KMS-11 (cell line): Measurements from ENCODE around the gene DBNDD1.

ENCODE experiments used
- H2AFZ ChIP-seq: fragments of 200-600 bp; sonication (generic); 2 replicates; pipeline ENCODE4 v1.6.1; 2016; ENCODE audit warnings: antibody characterized with exemption, mixed run types, low read depth
- H3K27ac ChIP-seq: fragments of 200-600 bp; sonication (generic); 2 replicates; pipeline ENCODE4 v1.6.1; 2016; ENCODE audit warnings: mild to moderate bottlenecking, mixed run types
- H3K27me3 ChIP-seq: fragments of 200-600 bp; sonication (generic); 2 replicates; pipeline ENCODE4 v1.6.1; 2017; ENCODE audit warnings: mild to moderate bottlenecking, low read depth, mixed run types, moderate library complexity; ENCODE audit not compliant: insufficient read depth
- H3K36me3 ChIP-seq: fragments of 200-600 bp; sonication (generic); 2 replicates; pipeline ENCODE4 v1.6.1; 2017; ENCODE audit warnings: mild to moderate bottlenecking, mixed run types; ENCODE audit not compliant: insufficient read depth
- H3K4me1 ChIP-seq: fragments of 200-600 bp; sonication (generic); 2 replicates; pipeline ENCODE4 v1.6.1; 2016; ENCODE audit warnings: mild to moderate bottlenecking, low read depth, mixed run types; ENCODE audit not compliant: poor library complexity, severe bottlenecking
- H3K4me2 ChIP-seq: fragments of 200-600 bp; sonication (generic); 2 replicates; pipeline ENCODE4 v1.7.0; 2016; ENCODE audit warnings: mild to moderate bottlenecking, mixed run types
- H3K4me3 ChIP-seq: fragments of 200-600 bp; sonication (generic); IDR thresholded peaks from 2 replicates; pipeline ENCODE4 v1.6.1; 2017; ENCODE audit warnings: low read depth, low read length, mixed read lengths; ENCODE audit not compliant: insufficient read depth
- H3K79me2 ChIP-seq: fragments of 200-600 bp; sonication (generic); 2 replicates; pipeline ENCODE4 v1.6.1; 2016; ENCODE audit warnings: low read depth, mixed run types; ENCODE audit not compliant: insufficient read depth
- H3K9ac ChIP-seq: fragments of 200-600 bp; sonication (generic); 2 replicates; pipeline ENCODE4 v1.6.1; 2016; ENCODE audit warnings: mild to moderate bottlenecking, mixed run types
- H4K20me1 ChIP-seq: fragments of 200-600 bp; sonication (generic); 2 replicates; pipeline ENCODE4 v1.6.1; 2016; ENCODE audit warnings: mild to moderate bottlenecking, mixed run types; ENCODE audit not compliant: insufficient read depth
- TF ChIP-seq, protein P1 (sequence below): fragments of 200-600 bp; sonication (generic); conservative IDR thresholded peaks from 2 replicates; pipeline ENCODE4 v1.6.1; 2017; ENCODE audit warnings: low read depth, mild to moderate bottlenecking, antibody characterized with exemption, low read length, moderate library complexity, mixed read lengths

Gene DBNDD1

DNA sequence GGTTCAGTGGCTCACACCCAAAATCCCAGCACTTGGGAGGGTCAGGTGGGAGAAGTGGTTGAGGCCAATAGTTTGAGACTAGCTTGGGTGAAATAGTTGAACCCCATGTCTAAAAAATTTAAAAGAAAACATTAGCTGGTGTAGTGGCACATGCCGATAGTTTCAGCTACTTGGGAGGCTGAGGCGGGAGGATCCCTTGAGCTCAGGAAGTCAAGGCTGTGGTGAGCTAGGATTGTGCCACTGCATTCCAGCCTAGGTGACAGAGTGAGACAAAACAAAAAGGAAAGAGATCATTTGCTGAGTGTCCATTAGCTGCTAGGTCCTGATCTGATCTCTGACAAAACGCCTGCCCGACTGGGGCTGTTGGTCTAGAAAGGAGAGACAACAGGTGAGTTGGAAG, 14.1 kb upstream of the DBNDD1 start:
- H3K79me2 ChIP-seq: no peaks in the 10 kb centered on the region
- TF ChIP-seq, protein P1, sequence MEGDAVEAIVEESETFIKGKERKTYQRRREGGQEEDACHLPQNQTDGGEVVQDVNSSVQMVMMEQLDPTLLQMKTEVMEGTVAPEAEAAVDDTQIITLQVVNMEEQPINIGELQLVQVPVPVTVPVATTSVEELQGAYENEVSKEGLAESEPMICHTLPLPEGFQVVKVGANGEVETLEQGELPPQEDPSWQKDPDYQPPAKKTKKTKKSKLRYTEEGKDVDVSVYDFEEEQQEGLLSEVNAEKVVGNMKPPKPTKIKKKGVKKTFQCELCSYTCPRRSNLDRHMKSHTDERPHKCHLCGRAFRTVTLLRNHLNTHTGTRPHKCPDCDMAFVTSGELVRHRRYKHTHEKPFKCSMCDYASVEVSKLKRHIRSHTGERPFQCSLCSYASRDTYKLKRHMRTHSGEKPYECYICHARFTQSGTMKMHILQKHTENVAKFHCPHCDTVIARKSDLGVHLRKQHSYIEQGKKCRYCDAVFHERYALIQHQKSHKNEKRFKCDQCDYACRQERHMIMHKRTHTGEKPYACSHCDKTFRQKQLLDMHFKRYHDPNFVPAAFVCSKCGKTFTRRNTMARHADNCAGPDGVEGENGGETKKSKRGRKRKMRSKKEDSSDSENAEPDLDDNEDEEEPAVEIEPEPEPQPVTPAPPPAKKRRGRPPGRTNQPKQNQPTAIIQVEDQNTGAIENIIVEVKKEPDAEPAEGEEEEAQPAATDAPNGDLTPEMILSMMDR: no peak
- H3K36me3 ChIP-seq: no peaks in the 10 kb centered on the region
- no peak overlapping the region for H3K27ac ChIP-seq
- H3K4me3 ChIP-seq: no peak overlapping the region
- H2AFZ ChIP-seq: no peak overlapping the region
- peaks cover 65% of the 10 kb centered on the region for H3K27me3 ChIP-seq
- H3K4me2 ChIP-seq: no peak overlapping the region
- no peaks in the 10 kb centered on the region for H3K4me1 ChIP-seq
- no peaks in the 10 kb centered on the region for H4K20me1 ChIP-seq
- H3K9ac ChIP-seq: no peak overlapping the region

DNA sequence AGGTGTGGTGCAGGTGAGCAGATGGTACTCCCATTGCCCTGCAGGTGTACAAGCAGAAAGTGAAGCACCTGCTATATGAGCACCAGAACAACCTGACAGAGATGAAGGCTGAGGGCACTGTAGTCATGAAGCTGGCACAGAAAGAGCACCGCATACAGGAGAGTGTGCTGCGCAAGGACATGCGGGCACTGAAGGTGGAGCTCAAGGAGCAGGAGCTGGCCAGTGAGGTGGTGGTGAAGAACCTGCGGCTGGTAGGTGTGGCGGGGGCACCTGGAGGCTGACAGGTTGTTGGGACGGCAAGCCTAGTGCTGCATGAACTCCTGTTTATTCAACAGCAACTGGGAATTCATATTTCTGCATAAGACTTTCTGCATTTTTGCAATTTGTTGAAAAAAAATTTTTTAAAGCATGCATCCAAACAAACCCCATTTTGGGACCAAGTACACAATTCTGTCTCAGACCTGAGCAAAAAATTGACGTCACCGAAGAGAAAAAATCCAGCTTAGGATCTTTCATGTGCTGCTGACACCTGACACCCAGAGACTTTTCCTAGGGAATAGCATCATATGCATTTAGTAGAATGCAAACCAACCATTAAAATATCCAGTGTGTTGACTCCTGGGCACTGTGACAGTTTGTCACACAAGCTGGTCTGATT, 13.5 kb upstream of the DBNDD1 start:
- no peak overlapping the region for H2AFZ ChIP-seq
- no peaks in the 10 kb centered on the region for H3K4me1 ChIP-seq
- TF ChIP-seq, protein P1: no peak
- no peak overlapping the region for H3K4me2 ChIP-seq
- no peaks in the 10 kb centered on the region for H3K79me2 ChIP-seq
- no peaks in the 10 kb centered on the region for H3K36me3 ChIP-seq
- no peaks in the 10 kb centered on the region for H4K20me1 ChIP-seq
- H3K27ac ChIP-seq: no peak overlapping the region
- peaks cover 61% of the 10 kb centered on the region for H3K27me3 ChIP-seq
- no peak overlapping the region for H3K4me3 ChIP-seq
- H3K9ac ChIP-seq: no peak overlapping the region

DNA sequence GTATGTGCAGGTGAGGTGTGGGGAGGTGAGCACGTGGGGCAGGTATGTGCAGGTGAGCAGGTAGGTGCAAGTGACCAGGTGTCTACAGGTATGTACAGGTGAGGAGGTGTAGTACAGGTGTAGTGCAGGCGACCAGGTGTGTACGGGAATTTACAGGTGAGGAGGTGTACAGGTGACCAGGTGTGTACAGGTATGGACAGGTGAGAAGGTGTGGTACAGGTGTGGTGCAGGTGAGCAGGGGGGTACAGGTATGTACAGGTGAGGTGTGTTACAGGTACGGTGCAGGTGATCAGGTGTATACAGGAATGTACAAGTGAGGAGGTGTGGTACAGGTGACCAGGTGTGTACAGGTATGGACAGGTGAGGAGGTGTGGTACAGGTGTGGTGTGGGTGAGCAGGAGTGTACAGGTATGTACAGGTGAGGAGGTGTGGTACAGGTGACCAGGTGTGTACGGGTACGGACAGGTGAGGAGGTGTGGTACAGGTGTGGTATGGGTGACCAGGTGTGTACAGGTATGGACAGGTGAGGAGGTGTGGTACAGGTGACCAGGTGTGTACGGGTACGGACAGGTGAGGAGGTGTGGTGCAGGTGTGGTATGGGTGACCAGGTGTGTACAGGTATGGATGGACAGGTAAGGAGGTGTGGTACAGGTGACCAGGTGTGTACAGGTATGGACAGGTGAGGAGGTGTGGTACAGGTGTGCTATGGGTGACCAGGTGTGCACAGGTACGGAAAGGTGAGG, 12.8 kb upstream of the DBNDD1 start:
- no peak overlapping the region for H3K27ac ChIP-seq
- TF ChIP-seq, protein P1: no peak
- H2AFZ ChIP-seq: no peak overlapping the region
- peaks cover 61% of the 10 kb centered on the region for H3K27me3 ChIP-seq
- no peaks in the 10 kb centered on the region for H3K36me3 ChIP-seq
- no peaks in the 10 kb centered on the region for H4K20me1 ChIP-seq
- no peaks in the 10 kb centered on the region for H3K4me1 ChIP-seq
- H3K9ac ChIP-seq: no peak overlapping the region
- H3K4me2 ChIP-seq: no peak overlapping the region
- no peak overlapping the region for H3K4me3 ChIP-seq
- H3K79me2 ChIP-seq: no peaks in the 10 kb centered on the region

DNA sequence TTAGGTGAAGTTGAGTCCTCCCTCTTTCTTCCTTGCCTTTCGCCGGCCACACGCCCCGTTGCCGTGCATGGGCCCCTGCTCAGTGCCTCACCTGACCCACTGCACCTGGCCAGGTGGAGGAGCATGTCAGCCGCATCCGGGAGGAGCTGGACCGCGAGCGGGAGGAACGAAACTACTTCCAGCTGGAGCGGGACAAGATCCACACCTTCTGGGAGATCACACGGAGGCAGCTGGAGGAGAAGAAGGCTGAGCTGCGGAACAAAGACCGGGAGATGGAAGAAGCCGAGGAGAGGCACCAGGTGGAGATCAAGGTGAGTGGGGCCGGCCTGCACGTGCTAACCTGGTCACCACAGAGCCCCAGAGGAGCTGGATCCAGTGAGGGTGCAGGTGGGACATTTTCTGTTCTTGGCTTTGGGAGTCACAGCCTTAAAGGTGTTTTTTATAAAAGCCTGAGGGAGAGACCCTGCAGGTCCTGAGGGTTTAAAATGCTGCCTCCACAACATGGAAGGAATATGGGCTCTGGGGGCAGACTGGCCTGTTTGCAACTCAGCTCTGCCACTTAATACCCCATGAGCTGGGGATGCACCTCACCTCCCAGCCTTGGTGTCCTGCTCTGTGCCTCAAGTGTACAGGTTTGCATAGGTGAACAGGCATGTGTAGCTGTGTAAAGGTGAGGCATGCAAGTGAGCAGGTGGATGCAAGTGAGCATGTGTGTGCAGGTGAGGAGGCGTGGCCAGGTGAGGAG, 12.1 kb upstream of the DBNDD1 start:
- Histone ChIP-seq H3K27me3 (peaks cover 53% of the 10 kb centered on the region), H3K36me3 (no peaks in the 10 kb centered on the region), H3K4me1 (no peaks in the 10 kb centered on the region), H3K9ac (no peak overlapping the region), H3K79me2 (no peaks in the 10 kb centered on the region), H4K20me1 (no peaks in the 10 kb centered on the region), H3K4me3 (no peak overlapping the region), H2AFZ (no peak overlapping the region), H3K4me2 (no peak overlapping the region), H3K27ac (no peak overlapping the region)
- TF ChIP-seq, protein P1: no peak
